Bronchial epithelial cell (primary cell): ENCODE results near the gene SLIT3. TPM values are rescaled to one million over a fixed set of nuclear protein-coding genes. Genes with fewer than 3 reads are reported as not detected.
"Not testable (repeated sequence)": the region's sequence is repeated elsewhere in the genome, so short reads cannot be mapped to it uniquely, and the experiment has no call there.

Source experiments
- DNase-seq: peaks from one replicate; pipeline ENCODE4 v3.0.0-alpha.2; 2010; ENCODE audit warnings: low read depth
- FAIRE-seq: peaks from 2 replicates; lab custom pipeline; 2011; peaks lifted over from hg19 to GRCh38; lab: Jason Lieb, UNC
- H3K27me3 ChIP-seq: 2 replicates; pipeline ENCODE4 v1.5.1; 2011; ENCODE audit warnings: low read length; ENCODE audit not compliant: control insufficient read depth, insufficient read depth
- H3K36me3 ChIP-seq: 2 replicates; pipeline ENCODE4 v1.5.1; 2011; ENCODE audit warnings: low read length; ENCODE audit not compliant: control insufficient read depth, insufficient read depth
- H3K4me3 ChIP-seq: 2 replicates; pipeline ENCODE4 v1.5.1; 2011; ENCODE audit warnings: mild to moderate bottlenecking, low read depth, low read length, control low read depth
- total RNA-seq: library from RNA; depleted of rRNA; stranded (reverse); fragments of >200 nt; gene quantifications from 2 replicates; pipeline ENCODE4 v1.2.1, GENCODE V29; 2014
- TF ChIP-seq, protein P1 (sequence below): IDR thresholded peaks from 2 replicates; pipeline ENCODE4 v1.5.1; 2011; ENCODE audit warnings: mild to moderate bottlenecking, moderate library complexity, low read length, control low read depth, inconsistent platforms; ENCODE audit not compliant: insufficient read depth, severe bottlenecking

SLIT3 gene
- total RNA-seq, 1 donor from 2014 or later: 0.79 TPM

DNA sequence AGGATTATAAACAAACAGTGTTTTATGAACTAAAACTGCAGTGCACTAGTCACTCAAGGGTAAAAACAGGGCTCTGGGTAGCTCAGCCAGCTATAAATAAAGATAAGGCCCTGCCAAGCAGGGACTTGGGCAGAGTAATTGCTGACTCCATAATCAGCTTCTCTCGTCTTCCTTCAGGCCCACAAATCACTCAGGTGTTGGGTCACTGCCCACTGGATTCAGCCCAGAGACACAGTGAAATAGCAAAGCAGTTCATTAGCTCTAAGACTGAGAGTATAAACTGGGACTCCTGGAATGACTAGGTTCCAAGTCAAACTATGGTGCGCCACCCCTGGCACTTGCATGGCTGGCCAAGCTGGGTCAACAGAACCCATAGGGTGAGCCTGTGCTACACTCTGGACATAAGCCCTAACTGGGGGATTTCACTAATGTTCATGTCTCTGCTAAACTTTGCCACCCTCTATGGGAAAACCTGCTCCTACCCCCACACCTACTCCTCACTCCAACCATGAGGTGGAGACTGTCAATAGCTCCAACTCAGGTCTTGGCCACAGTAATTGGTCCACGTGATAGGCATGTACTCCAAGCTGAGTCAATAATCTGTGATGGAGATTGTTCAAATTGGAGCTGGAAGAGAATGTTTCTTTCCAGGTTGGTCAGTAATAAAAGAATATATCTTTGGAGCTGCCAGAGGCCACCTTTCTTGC is 158.5 kb downstream of the SLIT3 start:
- H3K36me3 ChIP-seq: no peaks in the 10 kb centered on the region
- no peak for FAIRE-seq
- TF ChIP-seq, protein P1, sequence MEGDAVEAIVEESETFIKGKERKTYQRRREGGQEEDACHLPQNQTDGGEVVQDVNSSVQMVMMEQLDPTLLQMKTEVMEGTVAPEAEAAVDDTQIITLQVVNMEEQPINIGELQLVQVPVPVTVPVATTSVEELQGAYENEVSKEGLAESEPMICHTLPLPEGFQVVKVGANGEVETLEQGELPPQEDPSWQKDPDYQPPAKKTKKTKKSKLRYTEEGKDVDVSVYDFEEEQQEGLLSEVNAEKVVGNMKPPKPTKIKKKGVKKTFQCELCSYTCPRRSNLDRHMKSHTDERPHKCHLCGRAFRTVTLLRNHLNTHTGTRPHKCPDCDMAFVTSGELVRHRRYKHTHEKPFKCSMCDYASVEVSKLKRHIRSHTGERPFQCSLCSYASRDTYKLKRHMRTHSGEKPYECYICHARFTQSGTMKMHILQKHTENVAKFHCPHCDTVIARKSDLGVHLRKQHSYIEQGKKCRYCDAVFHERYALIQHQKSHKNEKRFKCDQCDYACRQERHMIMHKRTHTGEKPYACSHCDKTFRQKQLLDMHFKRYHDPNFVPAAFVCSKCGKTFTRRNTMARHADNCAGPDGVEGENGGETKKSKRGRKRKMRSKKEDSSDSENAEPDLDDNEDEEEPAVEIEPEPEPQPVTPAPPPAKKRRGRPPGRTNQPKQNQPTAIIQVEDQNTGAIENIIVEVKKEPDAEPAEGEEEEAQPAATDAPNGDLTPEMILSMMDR: no peak
- no peak overlapping the region for H3K4me3 ChIP-seq
- no peaks in the 10 kb centered on the region for H3K27me3 ChIP-seq
- DNase-seq: no peak

DNA sequence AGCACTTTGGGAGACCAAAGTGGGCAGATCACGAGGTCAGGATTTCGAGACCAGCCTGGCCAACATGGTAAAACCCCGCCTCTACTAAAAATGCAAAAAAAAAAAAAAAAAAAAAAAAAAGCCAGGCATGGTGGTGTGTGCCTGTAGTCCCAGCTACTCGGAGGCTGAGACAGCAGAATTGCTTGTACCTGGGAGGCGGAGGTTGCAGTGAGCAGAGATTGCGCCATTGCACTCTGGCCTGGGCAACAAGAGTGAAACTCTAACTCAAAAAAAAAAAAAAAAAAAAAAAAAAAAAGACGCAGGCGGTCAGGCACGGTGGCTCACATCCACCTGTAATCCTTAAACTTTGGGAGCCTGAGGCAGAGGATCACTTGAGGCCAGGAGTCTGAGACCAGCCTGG is 160.7 kb downstream of the SLIT3 start:
- H3K36me3 ChIP-seq, H3K27me3 ChIP-seq, DNase-seq, H3K4me3 ChIP-seq, FAIRE-seq: not testable (repeated sequence)

DNA sequence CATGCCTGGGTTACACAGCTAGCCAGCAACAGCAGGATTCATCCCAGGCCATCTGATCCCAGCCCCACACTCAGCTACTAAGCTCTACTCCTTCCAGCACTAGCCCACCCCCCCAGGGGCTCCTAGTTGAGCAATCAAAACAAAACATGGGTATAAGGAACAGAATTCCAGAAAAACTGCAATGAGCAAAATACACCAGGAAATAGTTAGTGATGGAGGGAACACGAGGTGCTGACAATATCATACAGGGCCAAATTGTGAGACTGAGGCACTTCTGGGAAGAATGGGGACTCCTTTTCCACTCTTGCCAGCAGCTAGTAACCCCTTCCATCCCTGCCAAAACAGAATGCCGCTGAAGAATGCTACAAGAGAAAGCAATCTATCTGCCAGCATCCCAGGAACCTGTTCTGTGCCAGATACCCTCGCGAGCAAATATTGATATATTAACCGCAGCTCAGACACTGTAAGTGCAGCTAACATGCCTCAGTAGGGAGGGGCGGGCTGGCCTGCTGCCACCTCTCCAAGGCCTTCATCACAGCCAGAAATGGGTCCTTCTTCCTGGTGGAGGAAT is 161.4 kb downstream of the SLIT3 start:
- H3K36me3 ChIP-seq: no peaks in the 10 kb centered on the region
- DNase-seq: peak; percentile 41
- H3K27me3 ChIP-seq: no peaks in the 10 kb centered on the region
- TF ChIP-seq, protein P1: no peak
- FAIRE-seq: no peak
- no peak overlapping the region for H3K4me3 ChIP-seq

DNA sequence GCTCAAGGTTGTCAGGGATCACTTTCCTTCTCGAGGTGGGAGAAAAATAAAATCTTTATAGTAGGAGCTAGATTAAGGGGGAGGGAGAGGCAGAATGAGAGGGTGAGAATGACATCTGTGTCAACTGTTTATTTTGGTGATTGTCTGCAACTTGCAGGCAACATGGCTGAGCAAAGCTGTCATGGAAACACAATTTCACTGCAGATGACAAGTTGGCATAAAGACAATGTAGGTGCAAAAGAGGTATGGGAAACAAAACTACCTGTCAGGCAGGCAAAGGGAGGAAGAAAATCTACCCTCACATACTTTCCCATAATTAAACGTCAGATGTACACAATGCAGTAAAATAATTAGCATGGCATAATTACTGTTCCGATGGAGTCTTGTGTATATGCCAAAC is 167.4 kb downstream of the SLIT3 start:
- DNase-seq: no peak
- Histone ChIP-seq H3K36me3 (no peaks in the 10 kb centered on the region), H3K27me3 (no peaks in the 10 kb centered on the region), H3K4me3 (no peak overlapping the region)
- no peak for FAIRE-seq
- TF ChIP-seq, protein P1: no peak

DNA sequence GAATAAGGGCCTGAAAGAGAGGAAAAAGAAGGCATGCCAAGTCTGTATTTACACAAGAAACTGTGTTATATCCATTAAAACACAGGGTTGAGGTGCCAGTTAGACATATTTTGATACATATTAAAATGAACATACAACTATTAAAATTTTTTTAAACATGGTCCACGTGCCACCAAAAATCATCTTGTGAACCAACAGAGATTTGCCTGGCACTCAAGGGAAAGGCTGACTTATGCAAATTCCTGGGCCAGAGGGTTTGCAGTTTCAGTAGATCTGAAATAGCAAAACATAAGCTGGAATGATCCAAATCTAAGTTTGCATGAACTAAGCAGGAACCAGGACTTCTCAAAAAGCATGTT is 168.7 kb downstream of the SLIT3 start:
- Histone ChIP-seq H3K4me3 (no peak overlapping the region), H3K36me3 (no peaks in the 10 kb centered on the region), H3K27me3 (no peaks in the 10 kb centered on the region)
- DNase-seq: no peak
- FAIRE-seq: no peak
- TF ChIP-seq, protein P1: no peak

DNA sequence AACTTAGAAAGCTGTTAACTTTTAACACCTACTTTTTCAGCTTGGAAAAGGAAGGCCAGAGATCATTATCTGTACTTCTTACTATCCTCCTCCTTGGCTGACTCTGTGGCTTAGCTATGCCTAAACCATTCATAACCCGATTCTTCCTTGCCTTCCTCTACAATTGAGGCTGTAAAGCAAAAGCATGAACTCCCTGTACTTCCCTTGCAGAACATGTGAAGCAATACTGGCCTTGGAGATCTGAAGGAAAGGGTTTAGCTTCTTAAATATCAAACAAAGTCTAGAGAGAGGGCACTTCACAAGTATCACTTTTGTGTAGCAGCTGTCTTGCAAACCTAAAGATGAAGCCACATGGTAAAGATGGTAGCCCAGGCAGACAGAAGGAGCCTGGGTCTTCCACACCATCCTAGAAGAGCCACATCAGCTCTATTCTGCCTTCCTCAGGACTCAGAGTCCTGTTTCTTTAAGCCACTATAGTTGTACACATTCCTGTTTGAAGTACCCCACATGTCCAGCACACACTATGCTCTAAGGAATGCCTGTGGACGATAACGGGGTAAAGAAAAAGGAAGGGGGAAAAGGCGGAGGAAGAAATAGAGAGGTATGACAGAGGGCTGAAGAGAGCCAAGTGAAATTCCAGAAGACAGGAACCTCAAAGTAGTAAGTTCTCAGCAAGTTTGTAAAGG is 169.2 kb downstream of the SLIT3 start:
- Histone ChIP-seq H3K36me3 (no peaks in the 10 kb centered on the region), H3K4me3 (no peak overlapping the region), H3K27me3 (no peaks in the 10 kb centered on the region)
- DNase-seq: no peak
- no peak for FAIRE-seq
- TF ChIP-seq, protein P1: no peak
